ENCODE measurements around the gene RNF112. TPM values are rescaled to one million over a fixed set of nuclear protein-coding genes. Genes with fewer than 3 reads are reported as not detected.
"Not testable (repeated sequence)": the region's sequence is repeated elsewhere in the genome, so short reads cannot be mapped to it uniquely, and the experiment has no call there.

The RNF112 gene
- polyA plus RNA-seq, 4 donors, result 1.1 to 5.6 (median 2.2) TPM

- no peaks in the 10 kb centered on the region for H3K36me3 ChIP-seq (ENCODE audit: control insufficient read depth in 3 of 3, insufficient read depth in 2 of 3, low read depth in 1 of 3, low read length in 3 of 3)
- peaks cover 0 to 12% (median 9%) of the 10 kb centered on the region in 3 donors for H3K4me1 ChIP-seq (ENCODE audit: control insufficient read depth in 3 of 3, insufficient read depth in 2 of 3, low read depth in 1 of 3, low read length in 2 of 3)
- 80 to 83% (median 81%) methylated on average over 6 of the region's 6 CpGs for WGBS, 3 donors
- no peaks in the 10 kb centered on the region for H3K27me3 ChIP-seq (ENCODE audit: control insufficient read depth in 3 of 3, insufficient read depth in 3 of 3, low read length in 3 of 3)
- no peak overlapping the region for H3K27ac ChIP-seq (ENCODE audit: low read depth in 1 of 3, low read length in 2 of 3)
- no peaks in the 10 kb centered on the region for H3K9me3 ChIP-seq (ENCODE audit: control insufficient read depth in 2 of 2, insufficient read depth in 1 of 2, low read depth in 1 of 2, low read length in 1 of 2)
- FAIRE-seq (no peak), DNase-seq (no peak)
- no peak overlapping the region for H3K4me3 ChIP-seq (ENCODE audit: low read depth in 1 of 3, low read length in 3 of 3)
Measured at GRCh38 chr17:19421926-19422325, 10.9 kb downstream of the RNF112 start.

- 22 to 40% (median 38%) methylated on average over 8 of the region's 8 CpGs for WGBS, 3 donors
- Histone ChIP-seq H3K4me3 (ENCODE audit: low read depth in 1 of 3, low read length in 3 of 3) (no peak overlapping the region), H3K36me3 (ENCODE audit: control insufficient read depth in 3 of 3, insufficient read depth in 2 of 3, low read depth in 1 of 3, low read length in 3 of 3) (no peaks in the 10 kb centered on the region), H3K27ac (ENCODE audit: low read depth in 1 of 3, low read length in 2 of 3) (peak overlapping the region in 1 of 3 donors; percentile 75), H3K27me3 (ENCODE audit: control insufficient read depth in 3 of 3, insufficient read depth in 3 of 3, low read length in 3 of 3) (no peaks in the 10 kb centered on the region), H3K4me1 (ENCODE audit: control insufficient read depth in 3 of 3, insufficient read depth in 2 of 3, low read depth in 1 of 3, low read length in 2 of 3) (peaks cover 0 to 12% (median 9%) of the 10 kb centered on the region in 3 donors), H3K9me3 (ENCODE audit: control insufficient read depth in 2 of 2, insufficient read depth in 1 of 2, low read depth in 1 of 2, low read length in 1 of 2) (no peaks in the 10 kb centered on the region)
- DNase-seq (peak; percentile 68 to 72), FAIRE-seq (no peak)
Measured at GRCh38 chr17:19424934-19425868, 14.2 kb downstream of the RNF112 start.

GRCh38 chr17:19426631-19427030 is 15.6 kb downstream of the RNF112 start:
- no peak for FAIRE-seq

GRCh38 chr17:19431691-19432090 is 20.7 kb downstream of the RNF112 start:
- Histone ChIP-seq H3K4me3 (ENCODE audit: low read depth in 1 of 3, low read length in 3 of 3) (no peak overlapping the region), H3K27ac (ENCODE audit: low read depth in 1 of 3, low read length in 2 of 3) (no peak overlapping the region), H3K9me3 (ENCODE audit: control insufficient read depth in 2 of 2, insufficient read depth in 1 of 2, low read depth in 1 of 2, low read length in 1 of 2) (no peaks in the 10 kb centered on the region), H3K27me3 (ENCODE audit: control insufficient read depth in 3 of 3, insufficient read depth in 3 of 3, low read length in 3 of 3) (no peaks in the 10 kb centered on the region), H3K4me1 (ENCODE audit: control insufficient read depth in 3 of 3, insufficient read depth in 2 of 3, low read depth in 1 of 3, low read length in 2 of 3) (no peaks in the 10 kb centered on the region), H3K36me3 (ENCODE audit: control insufficient read depth in 3 of 3, insufficient read depth in 2 of 3, low read depth in 1 of 3, low read length in 3 of 3) (no peaks in the 10 kb centered on the region)
- FAIRE-seq, result no peak
- WGBS, 3 donors, result 69 to 75% (median 72%) methylated on average over 3 of the region's 3 CpGs
- no peak for DNase-seq

More at GRCh38 chr17:19426631-19427030, 15.6 kb downstream of the RNF112 start:
- Histone ChIP-seq H3K27ac (ENCODE audit: low read depth in 1 of 3, low read length in 2 of 3) (no peak overlapping the region), H3K36me3 (ENCODE audit: control insufficient read depth in 3 of 3, insufficient read depth in 2 of 3, low read depth in 1 of 3, low read length in 3 of 3) (no peaks in the 10 kb centered on the region), H3K4me1 (ENCODE audit: control insufficient read depth in 3 of 3, insufficient read depth in 2 of 3, low read depth in 1 of 3, low read length in 2 of 3) (peaks cover 0 to 12% (median 9%) of the 10 kb centered on the region in 3 donors), H3K4me3 (ENCODE audit: low read depth in 1 of 3, low read length in 3 of 3) (no peak overlapping the region), H3K27me3 (ENCODE audit: control insufficient read depth in 3 of 3, insufficient read depth in 3 of 3, low read length in 3 of 3) (no peaks in the 10 kb centered on the region), H3K9me3 (ENCODE audit: control insufficient read depth in 2 of 2, insufficient read depth in 1 of 2, low read depth in 1 of 2, low read length in 1 of 2) (no peaks in the 10 kb centered on the region)
- no peak for DNase-seq
- 93 to 97% (median 95%) methylated on average over 5 of the region's 5 CpGs for WGBS, 3 donors

- DNase-seq (no peak), FAIRE-seq (no peak)
- 82 to 91% (median 88%) methylated on average over 5 of the region's 5 CpGs for WGBS, 3 donors
Measured at GRCh38 chr17:19433255-19433654, 22.2 kb downstream of the RNF112 start.

GRCh38 chr17:19433727-19434340 is 22.8 kb downstream of the RNF112 start:
- Histone ChIP-seq H3K36me3 (ENCODE audit: control insufficient read depth in 3 of 3, insufficient read depth in 2 of 3, low read depth in 1 of 3, low read length in 3 of 3) (no peaks in the 10 kb centered on the region), H3K4me1 (ENCODE audit: control insufficient read depth in 3 of 3, insufficient read depth in 2 of 3, low read depth in 1 of 3, low read length in 2 of 3) (no peaks in the 10 kb centered on the region), H3K4me3 (ENCODE audit: low read depth in 1 of 3, low read length in 3 of 3) (no peak overlapping the region), H3K27ac (ENCODE audit: low read depth in 1 of 3, low read length in 2 of 3) (no peak overlapping the region), H3K27me3 (ENCODE audit: control insufficient read depth in 3 of 3, insufficient read depth in 3 of 3, low read length in 3 of 3) (no peaks in the 10 kb centered on the region), H3K9me3 (ENCODE audit: control insufficient read depth in 2 of 2, insufficient read depth in 1 of 2, low read depth in 1 of 2, low read length in 1 of 2) (no peaks in the 10 kb centered on the region)
- WGBS, 3 donors, result 86 to 91% (median 90%) methylated on average over 2 of the region's 2 CpGs
- DNase-seq (no peak), FAIRE-seq (no peak)

More at GRCh38 chr17:19433255-19433654, 22.2 kb downstream of the RNF112 start:
- Histone ChIP-seq H3K9me3 (ENCODE audit: control insufficient read depth in 2 of 2, insufficient read depth in 1 of 2, low read depth in 1 of 2, low read length in 1 of 2) (no peaks in the 10 kb centered on the region), H3K27ac (ENCODE audit: low read depth in 1 of 3, low read length in 2 of 3) (no peak overlapping the region), H3K36me3 (ENCODE audit: control insufficient read depth in 3 of 3, insufficient read depth in 2 of 3, low read depth in 1 of 3, low read length in 3 of 3) (no peaks in the 10 kb centered on the region), H3K4me1 (ENCODE audit: control insufficient read depth in 3 of 3, insufficient read depth in 2 of 3, low read depth in 1 of 3, low read length in 2 of 3) (no peaks in the 10 kb centered on the region), H3K4me3 (ENCODE audit: low read depth in 1 of 3, low read length in 3 of 3) (no peak overlapping the region), H3K27me3 (ENCODE audit: control insufficient read depth in 3 of 3, insufficient read depth in 3 of 3, low read length in 3 of 3) (no peaks in the 10 kb centered on the region)

- no peak for FAIRE-seq
- WGBS, 3 donors, result 41 to 76% (median 52%) methylated on average over 1 of the region's 1 CpG
- Histone ChIP-seq H3K4me1 (ENCODE audit: control insufficient read depth in 3 of 3, insufficient read depth in 2 of 3, low read depth in 1 of 3, low read length in 2 of 3) (no peaks in the 10 kb centered on the region), H3K27ac (ENCODE audit: low read depth in 1 of 3, low read length in 2 of 3) (no peak overlapping the region), H3K9me3 (ENCODE audit: control insufficient read depth in 2 of 2, insufficient read depth in 1 of 2, low read depth in 1 of 2, low read length in 1 of 2) (peaks cover 0 to 19% of the 10 kb centered on the region in 2 donors), H3K27me3 (ENCODE audit: control insufficient read depth in 3 of 3, insufficient read depth in 3 of 3, low read length in 3 of 3) (no peaks in the 10 kb centered on the region), H3K36me3 (ENCODE audit: control insufficient read depth in 3 of 3, insufficient read depth in 2 of 3, low read depth in 1 of 3, low read length in 3 of 3) (no peaks in the 10 kb centered on the region), H3K4me3 (ENCODE audit: low read depth in 1 of 3, low read length in 3 of 3) (no peak overlapping the region)
- DNase-seq, result no peak
Measured at GRCh38 chr17:19440421-19440820, 29.4 kb downstream of the RNF112 start.

GRCh38 chr17:19441288-19441687 is 30.3 kb downstream of the RNF112 start:
- 95 to 97% (median 96%) methylated on average over 20 to 24 of the region's 25 CpGs for whole genome bisulfite sequencing, 3 donors
- H3K4me1 ChIP-seq (ENCODE audit: control insufficient read depth in 3 of 3, insufficient read depth in 2 of 3, low read depth in 1 of 3, low read length in 2 of 3); H3K4me3 ChIP-seq (ENCODE audit: low read depth in 1 of 3, low read length in 3 of 3): not testable (repeated sequence)

More at GRCh38 chr17:19441288-19441687, 30.3 kb downstream of the RNF112 start:
- not testable (repeated sequence) for H3K27me3 ChIP-seq (ENCODE audit: control insufficient read depth in 3 of 3, insufficient read depth in 3 of 3, low read length in 3 of 3); H3K36me3 ChIP-seq (ENCODE audit: control insufficient read depth in 3 of 3, insufficient read depth in 2 of 3, low read depth in 1 of 3, low read length in 3 of 3); FAIRE-seq; H3K27ac ChIP-seq (ENCODE audit: low read depth in 1 of 3, low read length in 2 of 3); DNase-seq
- peaks cover 0 to 19% of the 10 kb centered on the region in 2 donors for H3K9me3 ChIP-seq (ENCODE audit: control insufficient read depth in 2 of 2, insufficient read depth in 1 of 2, low read depth in 1 of 2, low read length in 1 of 2)

Data from small intestine (tissue), 7 donors.